ENCODE results near the gene COMMD7. TPM values are rescaled to one million over a fixed set of nuclear protein-coding genes. Genes with fewer than 3 reads are reported as not detected.

Gene COMMD7
- total RNA-seq, 1 experiment from 2014 or later, result 66.1 TPM

- peak overlapping the region; percentile 65 to 98 (median 83) for H3K27ac Mint-ChIP-seq
- WGBS (ENCODE audit: extremely low coverage, insufficient read length, low lambda C conversion rate), result no CpG with 5 or more reads among the region's 10 CpGs
Observed at GRCh38 chr20:32752458-32753250, 9.4 kb upstream of the COMMD7 start.

More at GRCh38 chr20:32752458-32753250, 9.4 kb upstream of the COMMD7 start:
- Histone ChIP-seq H3K4me2 (ENCODE audit: insufficient read depth, insufficient read length, low read length) (no peak overlapping the region), H3K14ac (ENCODE audit: insufficient read depth, low read length) (0 out of 2 replicates have a peak overlapping the region, but pooled peaks have one; percentile 38), H4K91ac (ENCODE audit: insufficient read length, low read depth, low read length) (no peak overlapping the region), H3K4me1 (ENCODE audit: insufficient read depth, low read length) (peaks cover 15% of the 10 kb centered on the region; the same call in 1 of the 2 replicates), H3K23me2 (ENCODE audit: insufficient read length, low read depth, low read length, poor library complexity, severe bottlenecking) (no peaks in the 10 kb centered on the region), H3T11ph (ENCODE audit: low read length) (no peak overlapping the region), H3K27ac (ENCODE audit: insufficient read length, low read depth, low read length) (peak overlapping the region; percentile 98), H3K9ac (ENCODE audit: extremely low read depth, insufficient read length, low read length) (no peak overlapping the region), H4K8ac (replicated peaks; ENCODE audit: insufficient read length, low read depth, low read length) (no peak overlapping the region), H3K27me3 (ENCODE audit: insufficient read depth, low read length) (no peaks in the 10 kb centered on the region), H3K9me3 (ENCODE audit: control insufficient read depth, low read depth, low read length) (no peaks in the 10 kb centered on the region), H4K20me1 (ENCODE audit: control insufficient read depth, insufficient read depth, insufficient read length) (no peaks in the 10 kb centered on the region), H2AK5ac (ENCODE audit: insufficient read length, low read length) (no peak overlapping the region), H3K56ac (ENCODE audit: insufficient read length, low read depth, low read length) (no peak overlapping the region), H2AFZ (ENCODE audit: low read length) (no peak overlapping the region), H3K79me2 (ENCODE audit: insufficient read depth, low read length) (no peaks in the 10 kb centered on the region), H3K18ac (ENCODE audit: insufficient read length, low read depth, low read length) (no peak overlapping the region), H2BK20ac (ENCODE audit: low read depth, low read length, poor library complexity, severe bottlenecking) (no peak overlapping the region), H2BK5ac (ENCODE audit: insufficient read length, low read length) (no peak overlapping the region), H2BK120ac (ENCODE audit: low read depth, low read length, poor library complexity, severe bottlenecking) (no peak overlapping the region), H3K79me1 (ENCODE audit: insufficient read depth, low read depth, low read length, poor library complexity, severe bottlenecking) (no peaks in the 10 kb centered on the region), H2BK15ac (ENCODE audit: low read depth, low read length) (no peak overlapping the region), H4K5ac (ENCODE audit: insufficient read length, low read depth, low read length) (no peak overlapping the region), H3K23ac (ENCODE audit: insufficient read length, low read depth, low read length) (no peak overlapping the region), H3K4ac (ENCODE audit: low read depth, low read length) (no peak overlapping the region), H2BK12ac (ENCODE audit: insufficient read length, low read depth, low read length) (peak overlapping the region; percentile 5)
- no peak for DNase-seq
- Mint-ChIP-seq H3K4me3 (peak overlapping the region in 1 of 2 experiments; percentile 7; a peak in 2 of 5 replicates), H3K36me3 (ENCODE audit: insufficient read depth in 1 of 3, low read depth in 3 of 3) (no peaks in the 10 kb centered on the region), H3K4me1 (peaks cover 74 to 75% of the 10 kb centered on the region in 2 experiments), H3K9me3 (no peaks in the 10 kb centered on the region; a peak in 1 of 5 replicates), H3K27me3 (ENCODE audit: low read depth) (no peaks in the 10 kb centered on the region)
- no peak for TF ChIP-seq CTCF (conservative IDR thresholded peaks at IDR 0.05)
